ENCODE measurements around the gene ITGA1. TPM values are rescaled to one million over a fixed set of nuclear protein-coding genes. Genes with fewer than 3 reads are reported as not detected.

ITGA1 gene
- total and polyA plus RNA-seq, 2 of the 13 experiments (the other 11 are each of a cell fraction or from before 2014, with no cell fraction given), result 23.1 to 28.6 TPM

DNA sequence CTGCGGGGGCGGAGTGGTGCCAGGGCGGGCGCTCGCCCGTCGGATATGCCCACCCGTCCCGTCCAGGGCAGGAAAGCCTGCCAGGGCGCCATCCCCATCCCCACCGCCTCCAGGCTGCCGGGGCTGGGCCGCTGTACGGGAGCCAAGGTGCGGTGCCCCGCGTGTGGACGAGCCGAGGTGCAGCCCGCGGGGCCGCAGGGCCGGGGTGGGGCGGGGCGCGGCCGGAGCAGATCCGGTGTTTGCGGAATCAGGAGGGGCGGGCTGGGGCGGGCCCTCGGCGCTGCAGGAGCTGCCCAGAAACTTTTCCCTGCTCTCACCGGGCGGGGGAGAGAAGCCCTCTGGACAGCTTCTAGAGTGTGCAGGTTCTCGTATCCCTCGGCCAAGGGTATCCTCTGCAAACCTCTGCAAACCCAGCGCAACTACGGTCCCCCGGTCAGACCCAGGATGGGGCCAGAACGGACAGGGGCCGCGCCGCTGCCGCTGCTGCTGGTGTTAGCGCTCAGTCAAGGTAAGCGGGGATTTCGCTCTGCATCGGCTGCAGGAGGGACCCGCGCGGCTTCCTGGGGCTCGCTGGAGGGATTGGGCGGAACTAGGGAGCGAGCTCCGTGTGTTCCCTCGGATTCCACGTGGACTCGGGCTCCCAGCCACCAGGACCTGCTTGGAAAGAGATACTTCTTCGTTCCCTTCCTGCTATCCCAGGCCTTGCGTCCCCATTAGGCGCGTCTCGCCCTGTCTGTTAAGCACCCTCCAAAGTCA, 201.5 kb downstream of the ITGA1 start, which contains the start of gene ITGA2 (continued):
- TF ChIP-seq, protein P1, sequence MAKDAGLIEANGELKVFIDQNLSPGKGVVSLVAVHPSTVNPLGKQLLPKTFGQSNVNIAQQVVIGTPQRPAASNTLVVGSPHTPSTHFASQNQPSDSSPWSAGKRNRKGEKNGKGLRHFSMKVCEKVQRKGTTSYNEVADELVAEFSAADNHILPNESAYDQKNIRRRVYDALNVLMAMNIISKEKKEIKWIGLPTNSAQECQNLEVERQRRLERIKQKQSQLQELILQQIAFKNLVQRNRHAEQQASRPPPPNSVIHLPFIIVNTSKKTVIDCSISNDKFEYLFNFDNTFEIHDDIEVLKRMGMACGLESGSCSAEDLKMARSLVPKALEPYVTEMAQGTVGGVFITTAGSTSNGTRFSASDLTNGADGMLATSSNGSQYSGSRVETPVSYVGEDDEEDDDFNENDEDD (CRISPR knock-in tag; IDR thresholded peaks at IDR 0.05; ENCODE audit: borderline replicate concordance), result 0 out of 2 replicates have a peak, but pooled peaks have one; percentile 37
- no peak for TF ChIP-seq RORA (CRISPR knock-in tag; IDR thresholded peaks at IDR 0.05)
- TF ChIP-seq SIN3B (IDR thresholded peaks at IDR 0.05; ENCODE audit: low read length), result no peak
- TF ChIP-seq RARG (CRISPR knock-in tag; IDR thresholded peaks at IDR 0.05; ENCODE audit: low read depth), result no peak
- TF ChIP-seq MAFK (conservative IDR thresholded peaks at IDR 0.05 in 1 of 2, IDR thresholded peaks at IDR 0.05 in 1 of 2; ENCODE audit: low read length in 2 of 2), result no peak
- TF ChIP-seq, protein P2, sequence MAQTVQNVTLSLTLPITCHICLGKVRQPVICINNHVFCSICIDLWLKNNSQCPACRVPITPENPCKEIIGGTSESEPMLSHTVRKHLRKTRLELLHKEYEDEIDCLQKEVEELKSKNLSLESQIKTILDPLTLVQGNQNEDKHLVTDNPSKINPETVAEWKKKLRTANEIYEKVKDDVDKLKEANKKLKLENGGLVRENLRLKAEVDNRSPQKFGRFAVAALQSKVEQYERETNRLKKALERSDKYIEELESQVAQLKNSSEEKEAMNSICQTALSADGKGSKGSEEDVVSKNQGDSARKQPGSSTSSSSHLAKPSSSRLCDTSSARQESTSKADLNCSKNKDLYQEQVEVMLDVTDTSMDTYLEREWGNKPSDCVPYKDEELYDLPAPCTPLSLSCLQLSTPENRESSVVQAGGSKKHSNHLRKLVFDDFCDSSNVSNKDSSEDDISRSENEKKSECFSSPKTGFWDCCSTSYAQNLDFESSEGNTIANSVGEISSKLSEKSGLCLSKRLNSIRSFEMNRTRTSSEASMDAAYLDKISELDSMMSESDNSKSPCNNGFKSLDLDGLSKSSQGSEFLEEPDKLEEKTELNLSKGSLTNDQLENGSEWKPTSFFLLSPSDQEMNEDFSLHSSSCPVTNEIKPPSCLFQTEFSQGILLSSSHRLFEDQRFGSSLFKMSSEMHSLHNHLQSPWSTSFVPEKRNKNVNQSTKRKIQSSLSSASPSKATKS (CRISPR knock-in tag; IDR thresholded peaks at IDR 0.05), result no peak
- TF ChIP-seq ZBTB38 (CRISPR knock-in tag; IDR thresholded peaks at IDR 0.05), result peak; percentile 33; the same call in 1 of the 2 replicates
- TF ChIP-seq CBX2 (IDR thresholded peaks at IDR 0.05; ENCODE audit: low read depth, low read length), result no peak
- no peak for TF ChIP-seq CBX2 (CRISPR knock-in tag; IDR thresholded peaks at IDR 0.05; ENCODE audit: low read depth)
- TF ChIP-seq ZNF746 (CRISPR knock-in tag; IDR thresholded peaks at IDR 0.05), result no peak; the same call in 1 of the 2 replicates
- TF ChIP-seq ZC3H4 (CRISPR knock-in tag; IDR thresholded peaks at IDR 0.05; ENCODE audit: borderline replicate concordance), result no peak
- no peak for TF ChIP-seq ZBTB43 (CRISPR knock-in tag; conservative IDR thresholded peaks at IDR 0.05)
- TF ChIP-seq TCF7 (IDR thresholded peaks at IDR 0.05; ENCODE audit: low read depth), result no peak
- TF ChIP-seq, protein P3, sequence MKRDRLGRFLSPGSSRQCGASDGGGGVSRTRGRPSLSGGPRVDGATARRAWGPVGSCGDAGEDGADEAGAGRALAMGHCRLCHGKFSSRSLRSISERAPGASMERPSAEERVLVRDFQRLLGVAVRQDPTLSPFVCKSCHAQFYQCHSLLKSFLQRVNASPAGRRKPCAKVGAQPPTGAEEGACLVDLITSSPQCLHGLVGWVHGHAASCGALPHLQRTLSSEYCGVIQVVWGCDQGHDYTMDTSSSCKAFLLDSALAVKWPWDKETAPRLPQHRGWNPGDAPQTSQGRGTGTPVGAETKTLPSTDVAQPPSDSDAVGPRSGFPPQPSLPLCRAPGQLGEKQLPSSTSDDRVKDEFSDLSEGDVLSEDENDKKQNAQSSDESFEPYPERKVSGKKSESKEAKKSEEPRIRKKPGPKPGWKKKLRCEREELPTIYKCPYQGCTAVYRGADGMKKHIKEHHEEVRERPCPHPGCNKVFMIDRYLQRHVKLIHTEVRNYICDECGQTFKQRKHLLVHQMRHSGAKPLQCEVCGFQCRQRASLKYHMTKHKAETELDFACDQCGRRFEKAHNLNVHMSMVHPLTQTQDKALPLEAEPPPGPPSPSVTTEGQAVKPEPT (CRISPR knock-in tag; IDR thresholded peaks at IDR 0.05; ENCODE audit: low read depth), result no peak
- no peak for TF ChIP-seq ESRRA (CRISPR knock-in tag; IDR thresholded peaks at IDR 0.05; ENCODE audit: low read depth)
- TF ChIP-seq, protein P4, sequence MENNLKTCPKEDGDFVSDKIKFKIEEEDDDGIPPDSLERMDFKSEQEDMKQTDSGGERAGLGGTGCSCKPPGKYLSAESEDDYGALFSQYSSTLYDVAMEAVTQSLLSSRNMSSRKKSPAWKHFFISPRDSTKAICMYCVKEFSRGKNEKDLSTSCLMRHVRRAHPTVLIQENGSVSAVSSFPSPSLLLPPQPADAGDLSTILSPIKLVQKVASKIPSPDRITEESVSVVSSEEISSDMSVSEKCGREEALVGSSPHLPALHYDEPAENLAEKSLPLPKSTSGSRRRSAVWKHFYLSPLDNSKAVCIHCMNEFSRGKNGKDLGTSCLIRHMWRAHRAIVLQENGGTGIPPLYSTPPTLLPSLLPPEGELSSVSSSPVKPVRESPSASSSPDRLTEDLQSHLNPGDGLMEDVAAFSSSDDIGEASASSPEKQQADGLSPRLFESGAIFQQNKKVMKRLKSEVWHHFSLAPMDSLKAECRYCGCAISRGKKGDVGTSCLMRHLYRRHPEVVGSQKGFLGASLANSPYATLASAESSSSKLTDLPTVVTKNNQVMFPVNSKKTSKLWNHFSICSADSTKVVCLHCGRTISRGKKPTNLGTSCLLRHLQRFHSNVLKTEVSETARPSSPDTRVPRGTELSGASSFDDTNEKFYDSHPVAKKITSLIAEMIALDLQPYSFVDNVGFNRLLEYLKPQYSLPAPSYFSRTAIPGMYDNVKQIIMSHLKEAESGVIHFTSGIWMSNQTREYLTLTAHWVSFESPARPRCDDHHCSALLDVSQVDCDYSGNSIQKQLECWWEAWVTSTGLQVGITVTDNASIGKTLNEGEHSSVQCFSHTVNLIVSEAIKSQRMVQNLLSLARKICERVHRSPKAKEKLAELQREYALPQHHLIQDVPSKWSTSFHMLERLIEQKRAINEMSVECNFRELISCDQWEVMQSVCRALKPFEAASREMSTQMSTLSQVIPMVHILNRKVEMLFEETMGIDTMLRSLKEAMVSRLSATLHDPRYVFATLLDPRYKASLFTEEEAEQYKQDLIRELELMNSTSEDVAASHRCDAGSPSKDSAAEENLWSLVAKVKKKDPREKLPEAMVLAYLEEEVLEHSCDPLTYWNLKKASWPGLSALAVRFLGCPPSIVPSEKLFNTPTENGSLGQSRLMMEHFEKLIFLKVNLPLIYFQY (CRISPR knock-in tag; IDR thresholded peaks at IDR 0.05; ENCODE audit: borderline replicate concordance), result no peak; the same call in 1 of the 2 replicates
- TF ChIP-seq ZNF101 (CRISPR knock-in tag; IDR thresholded peaks at IDR 0.05; ENCODE audit: borderline replicate concordance, low read depth), result no peak
- TF ChIP-seq FLYWCH1 (CRISPR knock-in tag; IDR thresholded peaks at IDR 0.05), result no peak
- TF ChIP-seq ZBTB21 (CRISPR knock-in tag; IDR thresholded peaks at IDR 0.05), result no peak

Data from HepG2 (cell line).